ENCODE measurements around the gene DTX3.
A peak's percentile ranks its signal among the peaks of the same experiment; 100 is the strongest.

Gene DTX3

GRCh38 chr12:57625261-57626032 is 20.8 kb downstream of the DTX3 start:
- DNase-seq (ENCODE audit: low read depth) = no peak
- TF ChIP-seq CTCF (conservative IDR thresholded peaks at IDR 0.05; ENCODE audit: low read depth, low read length) = no peak
- no peak overlapping the region for H3K4me3 ChIP-seq (ENCODE audit: low read depth, low read length)

- TF ChIP-seq CTCF (conservative IDR thresholded peaks at IDR 0.05; ENCODE audit: low read depth, low read length) = no peak
- H3K4me3 ChIP-seq (ENCODE audit: low read depth, low read length) = no peak overlapping the region
- DNase-seq (ENCODE audit: low read depth) = no peak
Measured at GRCh38 chr12:57626111-57626920, 21.7 kb downstream of the DTX3 start.

- TF ChIP-seq CTCF (conservative IDR thresholded peaks at IDR 0.05; ENCODE audit: low read depth, low read length) = no peak
- no peak for DNase-seq (ENCODE audit: low read depth)
- no peak overlapping the region for H3K4me3 ChIP-seq (ENCODE audit: low read depth, low read length)
Measured at GRCh38 chr12:57626921-57627445, 22.4 kb downstream of the DTX3 start.

GRCh38 chr12:57627501-57628279 is 23.1 kb downstream of the DTX3 start:
- peak; percentile 17 for TF ChIP-seq CTCF (conservative IDR thresholded peaks at IDR 0.05; ENCODE audit: low read depth, low read length)
- no peak overlapping the region for H3K4me3 ChIP-seq (ENCODE audit: low read depth, low read length)

GRCh38 chr12:57628280-57629191 is 23.9 kb downstream of the DTX3 start:
- no peak for TF ChIP-seq CTCF (conservative IDR thresholded peaks at IDR 0.05; ENCODE audit: low read depth, low read length)
- H3K4me3 ChIP-seq (ENCODE audit: low read depth, low read length) = no peak overlapping the region
- DNase-seq (ENCODE audit: low read depth) = no peak

More at GRCh38 chr12:57627501-57628279, 23.1 kb downstream of the DTX3 start:
- DNase-seq (ENCODE audit: low read depth) = no peak

Data from choroid plexus epithelial cell (primary cell).